HEK293T (cell line): ENCODE measurements around the gene CFAP410.

Experiments used
- ARNT ChIP-seq: fragments of 450-650 bp; IDR thresholded peaks from 2 replicates; pipeline ENCODE4 v1.6.1; 2017; ENCODE audit warnings: mild to moderate bottlenecking
- BHLHE40 ChIP-seq: fragments of 450-650 bp; IDR thresholded peaks from 2 replicates; pipeline ENCODE4 v1.6.1; 2016; ENCODE audit warnings: mild to moderate bottlenecking, moderate library complexity, borderline replicate concordance
- CTBP1 ChIP-seq: fragments of 450-650 bp; IDR thresholded peaks from 2 replicates; pipeline ENCODE4 v1.6.1; 2016; ENCODE audit warnings: borderline replicate concordance
- ELF4 ChIP-seq: fragments of 450-650 bp; IDR thresholded peaks from 2 replicates; pipeline ENCODE4 v1.6.1; 2017; ENCODE audit warnings: antibody characterized with exemption
- FOXK2 ChIP-seq: fragments of 450-650 bp; IDR thresholded peaks from 2 replicates; pipeline ENCODE4 v1.6.1; 2016; ENCODE audit warnings: mild to moderate bottlenecking
- FOXM1 ChIP-seq: fragments of 450-650 bp; IDR thresholded peaks from 2 replicates; pipeline ENCODE4 v1.6.1; 2017; ENCODE audit warnings: mild to moderate bottlenecking, borderline replicate concordance
- HDGF ChIP-seq: fragments of 450-650 bp; IDR thresholded peaks from 2 replicates; pipeline ENCODE4 v1.6.1; 2017; ENCODE audit warnings: antibody characterized with exemption, borderline replicate concordance
- NFRKB ChIP-seq: fragments of 450-650 bp; IDR thresholded peaks from 2 replicates; pipeline ENCODE4 v1.6.1; 2016; ENCODE audit warnings: mild to moderate bottlenecking, moderate library complexity
- PKNOX1 ChIP-seq: fragments of 450-650 bp; IDR thresholded peaks from 2 replicates; pipeline ENCODE4 v1.6.1; 2016
- SP1 ChIP-seq: fragments of 450-650 bp; IDR thresholded peaks from 2 replicates; pipeline ENCODE4 v1.6.1; 2017
- SUZ12 ChIP-seq: fragments of 450-650 bp; IDR thresholded peaks from 2 replicates; pipeline ENCODE4 v1.6.1; 2016; ENCODE audit warnings: mild to moderate bottlenecking
- TARDBP ChIP-seq: fragments of 450-650 bp; IDR thresholded peaks from 2 replicates; pipeline ENCODE4 v1.6.1; 2016
- ZNF384 ChIP-seq: fragments of 450-650 bp; IDR thresholded peaks from 2 replicates; pipeline ENCODE4 v1.6.1; 2016

GRCh38 chr21:44298301-44298700 is 40.9 kb downstream of the CFAP410 start:
- no peak for TF ChIP-seq BHLHE40
- no peak for TF ChIP-seq TARDBP
- no peak for TF ChIP-seq SP1
- no peak for TF ChIP-seq NFRKB
- TF ChIP-seq ELF4, result no peak
- no peak for TF ChIP-seq FOXM1
- TF ChIP-seq CTBP1, result no peak
- TF ChIP-seq HDGF, result no peak
- no peak for TF ChIP-seq SUZ12
- no peak for TF ChIP-seq ARNT
- TF ChIP-seq ZNF384, result no peak
- no peak for TF ChIP-seq FOXK2
- TF ChIP-seq PKNOX1, result no peak
